HG03439 (cell line): ENCODE results near the gene ZNF483.
"Not testable (repeated sequence)": the region's sequence is repeated elsewhere in the genome, so short reads cannot be mapped to it uniquely, and the experiment has no call there.

Experiments used
- ATAC-seq: cut with Tn5 transposase; IDR thresholded peaks from one replicate; pipeline ENCODE4 v1.9.1; 2021; ENCODE audit warnings: mild to moderate bottlenecking, moderate library complexity; ENCODE audit not compliant: unreplicated experiment

Gene ZNF483

DNA sequence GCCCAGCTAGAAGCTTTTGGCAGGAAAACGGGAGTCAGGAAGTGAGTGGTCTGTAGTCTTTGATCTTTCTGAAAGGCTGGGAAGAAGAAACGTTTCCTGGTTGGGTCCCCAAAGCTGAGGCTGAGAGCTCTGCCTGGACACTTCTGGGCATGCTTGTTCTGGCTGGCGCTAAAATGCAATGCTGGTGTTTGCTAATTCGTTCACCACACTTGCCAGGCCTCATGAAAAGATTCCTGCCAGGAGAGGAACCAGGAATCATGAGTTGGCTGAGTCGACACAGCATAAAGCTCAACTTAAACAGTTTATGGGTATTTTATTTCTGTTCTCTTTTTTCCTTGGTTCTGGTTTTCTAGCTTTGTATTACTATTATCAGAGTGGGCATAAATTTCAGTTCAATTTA, 85.2 kb downstream of the ZNF483 start:
- no peak for ATAC-seq

DNA sequence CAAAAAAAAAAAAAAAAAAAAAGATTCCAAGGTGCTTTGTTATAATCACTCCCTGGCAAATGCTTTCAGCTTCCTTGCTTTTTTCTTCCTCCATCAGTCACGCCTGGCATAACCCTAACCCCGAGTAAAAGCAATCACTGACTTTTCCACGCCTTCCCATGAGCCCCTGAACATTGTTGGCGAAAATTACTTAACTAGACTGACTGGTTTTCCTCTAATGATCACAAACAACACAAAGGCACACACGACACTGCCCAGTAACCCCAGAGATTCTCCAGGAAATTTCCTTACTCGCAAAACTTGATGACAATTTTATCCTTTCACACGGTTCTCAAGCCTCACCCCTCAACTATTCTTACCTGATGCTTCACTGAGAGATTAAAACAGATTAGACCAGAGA, 85.9 kb downstream of the ZNF483 start:
- no peak for ATAC-seq

DNA sequence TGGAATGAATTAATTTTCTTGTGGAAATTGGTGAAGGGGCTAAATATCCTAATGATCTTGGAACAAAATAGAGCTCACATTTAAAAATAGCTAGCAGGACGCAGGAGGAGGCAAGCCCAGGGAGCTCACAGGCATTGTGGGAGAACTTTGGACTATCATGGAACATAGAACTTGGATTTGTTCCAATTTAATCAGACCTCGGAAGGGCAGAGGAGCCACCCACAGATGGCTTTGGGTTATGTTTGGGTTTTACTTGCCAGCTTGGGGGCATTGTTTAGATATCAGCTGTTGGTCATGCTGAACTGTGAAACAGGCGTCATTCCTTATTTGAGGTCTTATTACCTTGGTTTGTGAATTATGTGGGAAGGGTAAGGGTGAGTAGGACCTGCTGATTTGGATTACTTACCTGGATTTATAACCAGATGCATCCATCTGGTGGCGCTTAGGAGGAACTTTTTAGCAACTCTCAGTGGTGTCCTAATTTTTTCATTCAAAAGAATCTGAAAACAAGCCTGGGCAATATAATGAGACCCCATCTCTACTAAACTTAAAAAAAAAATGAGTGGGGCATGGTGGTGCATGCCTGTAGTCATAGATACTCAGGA, 88.6 kb downstream of the ZNF483 start:
- ATAC-seq = no peak

DNA sequence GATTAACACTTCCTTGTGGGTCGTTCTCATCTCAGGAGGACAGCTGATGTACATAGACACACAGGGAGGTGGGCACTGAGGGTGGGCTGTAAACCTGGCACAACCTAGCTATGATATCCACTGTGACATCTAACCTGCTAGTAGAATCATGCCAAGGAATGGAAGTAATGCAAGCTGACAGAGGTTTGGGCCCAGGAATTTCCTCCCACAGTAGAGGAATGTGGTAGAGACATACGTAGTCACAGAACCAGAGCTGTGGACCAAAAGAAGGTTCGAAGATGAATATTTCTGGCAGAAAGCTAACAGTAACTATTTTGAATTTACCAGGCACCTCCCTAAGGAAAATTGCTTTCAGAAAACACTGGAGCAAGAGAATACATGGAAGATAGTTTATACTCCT, 90.9 kb downstream of the ZNF483 start:
- ATAC-seq = no peak

DNA sequence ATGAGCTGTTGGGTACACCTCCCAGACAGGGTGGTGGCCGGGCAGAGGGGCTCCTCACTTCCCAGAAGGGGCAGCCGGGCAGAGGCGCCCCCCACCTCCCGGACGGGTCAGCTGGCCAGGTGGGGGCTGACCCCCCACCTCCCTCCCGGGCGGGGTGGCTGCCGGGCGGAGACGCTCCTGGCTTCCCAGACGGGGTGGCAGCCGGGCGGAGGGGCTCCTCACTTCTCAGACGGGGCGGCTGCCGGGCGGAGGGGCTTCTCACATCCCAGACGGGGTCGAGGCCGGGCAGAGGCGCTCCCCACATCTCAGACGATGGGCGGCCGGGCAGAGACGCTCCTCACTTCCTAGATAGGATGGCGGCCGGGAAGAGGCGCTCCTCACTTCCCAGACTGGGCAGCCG, 92.4 kb downstream of the ZNF483 start:
- not testable (repeated sequence) for ATAC-seq

DNA sequence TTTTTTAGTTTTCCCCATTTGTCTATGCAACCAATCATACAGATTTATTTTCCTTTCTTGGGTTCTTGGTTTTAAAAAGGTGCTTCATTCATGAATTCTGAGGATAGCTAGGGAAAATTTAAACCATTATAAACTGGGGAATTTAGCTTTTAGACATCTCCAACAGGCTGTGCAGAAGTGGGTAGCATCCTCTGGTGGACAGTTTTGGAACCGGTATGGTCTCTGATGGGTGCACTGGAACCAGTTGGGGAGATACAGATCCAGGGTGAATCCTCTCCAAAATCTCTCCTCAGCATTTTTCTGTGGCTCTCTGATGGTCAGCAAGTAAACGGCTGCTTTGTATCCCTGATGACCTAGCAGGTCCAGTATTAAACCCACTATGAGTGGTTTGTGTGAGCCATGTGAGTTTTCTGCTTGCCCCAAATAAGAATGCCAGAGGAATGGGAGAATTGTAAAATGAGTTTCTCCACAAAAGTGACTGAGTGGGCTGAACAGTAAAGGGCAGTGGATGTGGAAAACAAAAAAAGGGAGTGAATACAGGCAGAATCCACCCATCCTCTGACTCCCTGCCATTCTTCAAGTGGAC, 97.0 kb downstream of the ZNF483 start:
- no peak for ATAC-seq

DNA sequence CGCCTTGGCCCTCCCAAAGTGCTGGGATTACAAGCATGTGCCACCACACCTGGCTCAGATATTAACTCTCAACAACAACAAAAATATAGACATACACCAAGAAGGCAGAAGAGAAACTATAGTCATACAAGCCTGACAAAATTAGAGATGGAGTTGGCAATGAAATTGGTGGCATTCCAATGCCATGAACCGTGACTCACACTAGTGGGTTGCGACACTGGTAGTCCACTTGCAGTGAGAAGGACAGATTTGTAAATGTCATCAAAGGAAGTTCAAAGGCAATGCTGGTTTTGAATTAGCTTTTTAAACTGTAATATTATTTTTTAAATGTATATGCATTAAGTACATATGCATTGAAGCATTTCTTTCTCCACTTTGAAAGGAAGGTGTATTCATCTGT, 97.6 kb downstream of the ZNF483 start:
- ATAC-seq = no peak
